H54 (cell line): Measurements from ENCODE around the gene TMTC2.
A peak's percentile ranks its signal among the peaks of the same experiment; 100 is the strongest.

Experiments
- DNase-seq: peaks from one replicate; pipeline ENCODE4 v3.0.0; 2011; ENCODE audit warnings: low spot score, mixed read lengths; ENCODE audit not compliant: insufficient read length
- FAIRE-seq: peaks from 3 replicates; lab custom pipeline; 2011; peaks lifted over from hg19 to GRCh38; lab: Jason Lieb, UNC
- POLR2A ChIP-seq: IDR thresholded peaks from 2 replicates; pipeline ENCODE4 v1.6.1; 2011; ENCODE audit warnings: low read depth, mild to moderate bottlenecking, low read length

TMTC2 gene

DNA sequence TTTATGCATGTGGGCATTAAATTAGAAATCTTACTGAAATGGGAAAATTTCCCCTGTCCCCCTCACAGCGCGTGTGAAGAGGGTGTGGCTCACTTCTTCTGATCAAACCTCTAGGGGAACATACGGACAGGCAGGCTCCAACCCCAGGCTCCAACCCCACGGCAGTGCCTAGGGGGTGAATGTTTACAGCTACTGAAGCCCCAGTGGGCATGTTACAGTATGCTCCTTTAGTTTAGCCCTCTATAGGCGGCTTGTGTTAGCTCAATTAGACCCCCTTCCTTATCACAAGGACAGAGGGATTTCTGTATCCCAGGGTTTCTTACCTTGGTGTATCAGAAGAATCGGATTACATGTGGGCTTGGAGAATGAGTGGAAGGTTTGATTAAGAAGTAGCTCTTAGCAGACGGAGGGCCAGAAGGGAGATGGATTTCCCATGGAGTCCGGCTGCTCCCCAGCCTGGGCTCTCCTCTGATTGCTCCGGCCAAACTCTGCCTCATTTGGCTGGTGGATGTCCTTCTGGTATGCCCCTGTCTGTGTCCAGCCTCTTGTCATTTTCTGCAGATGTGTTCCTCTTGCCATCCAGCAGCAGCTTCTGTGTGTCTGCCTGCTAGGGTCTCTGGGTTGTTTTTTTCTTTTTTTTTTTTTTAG, 223.7 kb downstream of the TMTC2 start:
- no peak for DNase-seq
- no peak for TF ChIP-seq POLR2A
- FAIRE-seq: no peak

DNA sequence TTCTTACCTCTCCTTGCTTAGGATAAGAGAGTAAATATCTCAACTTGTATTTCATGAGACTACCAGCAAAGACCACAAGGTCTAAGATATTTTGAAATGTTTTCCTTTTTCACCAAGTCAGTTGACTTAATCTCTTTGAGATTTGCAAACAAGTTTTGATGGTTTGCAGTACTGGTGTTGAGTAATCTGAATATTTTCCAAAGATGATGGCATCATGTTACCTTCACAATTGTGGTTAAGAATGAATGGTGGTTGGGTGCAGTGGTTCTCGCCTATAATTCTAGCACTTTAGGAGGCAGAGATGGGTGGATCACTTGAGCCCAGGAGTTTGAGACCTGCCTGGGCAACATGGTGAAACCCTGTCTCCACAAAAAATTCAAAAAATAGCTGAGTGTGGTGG, 225.7 kb downstream of the TMTC2 start:
- TF ChIP-seq POLR2A: no peak
- DNase-seq (no peak), FAIRE-seq (no peak)

DNA sequence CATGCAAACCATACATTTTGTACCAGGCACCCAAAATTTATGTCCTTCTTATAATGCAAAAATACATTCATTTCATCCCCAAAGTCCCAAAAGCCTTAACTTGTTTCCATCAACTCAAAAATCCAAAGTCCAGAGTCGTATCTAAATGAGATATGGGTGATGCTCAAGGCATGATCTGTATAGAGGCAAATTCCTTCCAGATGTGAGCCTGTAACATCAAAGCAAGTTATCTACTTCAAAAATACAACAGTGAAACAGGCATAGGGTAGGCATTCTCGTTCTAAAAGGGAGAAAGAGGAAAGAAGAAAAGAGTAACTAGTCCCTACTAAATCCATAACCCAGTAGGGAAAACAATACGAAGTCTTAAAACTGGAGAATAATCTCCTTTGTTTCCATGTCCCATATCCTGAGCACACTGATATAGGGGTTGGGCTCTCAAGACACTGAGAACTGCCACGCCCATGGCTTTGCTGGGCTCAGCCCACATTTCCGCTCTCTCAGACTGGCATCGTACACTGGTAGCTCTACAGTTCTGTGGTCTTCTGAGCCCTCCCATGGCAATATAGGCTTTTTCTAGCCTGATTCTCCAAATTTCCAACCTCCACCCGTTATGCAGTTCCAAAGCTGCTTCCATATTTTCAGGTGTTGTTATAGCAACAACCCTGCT, 232.8 kb downstream of the TMTC2 start:
- FAIRE-seq: no peak
- no peak for DNase-seq
- no peak for TF ChIP-seq POLR2A

DNA sequence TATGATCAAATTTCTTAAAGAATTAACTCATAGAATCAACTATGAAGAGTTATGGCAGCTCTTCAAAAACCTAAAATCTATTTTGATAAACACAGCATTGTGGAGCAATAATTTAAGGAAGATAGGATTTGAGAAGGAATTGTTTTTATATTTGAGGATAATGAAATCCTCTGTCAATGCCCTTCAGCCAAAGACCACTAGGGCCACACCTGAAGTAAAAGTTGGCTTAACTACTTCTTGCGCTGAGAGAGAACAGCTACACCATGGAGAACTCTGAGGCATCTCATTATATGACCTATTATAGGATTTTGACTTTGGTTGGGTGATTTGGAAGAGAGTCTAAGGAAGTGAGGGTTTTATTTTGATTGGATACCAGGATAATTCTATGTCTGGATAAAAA, 237.2 kb downstream of the TMTC2 start:
- no peak for FAIRE-seq
- DNase-seq: no peak
- TF ChIP-seq POLR2A: no peak

DNA sequence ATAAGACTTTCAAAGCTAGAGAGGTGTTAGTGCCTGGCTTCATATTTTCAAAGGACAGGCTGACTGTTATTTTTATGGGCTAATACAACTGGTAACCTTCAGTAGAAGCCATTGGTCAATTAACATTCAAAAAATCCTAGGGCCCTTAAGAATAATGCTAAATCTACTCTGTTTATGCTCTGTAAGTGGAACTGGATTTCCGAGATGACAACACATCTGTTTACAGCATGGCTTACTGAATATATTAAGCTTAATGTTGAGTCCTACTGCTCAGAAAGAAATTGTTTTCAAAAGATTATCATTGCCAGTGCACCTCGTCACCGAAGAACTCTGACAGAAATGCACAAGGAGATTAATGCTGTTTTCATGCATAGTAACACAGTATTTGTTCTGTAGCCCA, 239.9 kb downstream of the TMTC2 start:
- DNase-seq (no peak), FAIRE-seq (no peak)
- no peak for TF ChIP-seq POLR2A

DNA sequence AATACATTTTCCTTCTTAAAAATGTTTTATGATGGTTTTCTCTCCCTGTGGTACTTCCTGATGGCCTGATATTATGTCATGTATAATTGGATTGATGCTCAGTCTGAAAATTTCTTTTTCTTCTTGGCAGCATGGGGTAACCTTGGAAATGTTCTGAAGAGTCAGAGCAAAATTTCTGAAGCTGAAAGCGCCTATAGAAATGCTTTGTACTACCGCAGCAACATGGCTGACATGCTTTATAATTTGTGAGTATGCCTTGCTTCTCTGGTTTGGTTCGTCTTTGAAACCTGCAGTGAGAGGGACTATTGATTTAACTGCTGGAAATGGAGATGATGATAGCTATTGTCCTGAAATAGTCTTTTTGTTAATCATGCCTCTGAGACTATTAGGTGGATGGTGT, 243.6 kb downstream of the TMTC2 start:
- DNase-seq (no peak), FAIRE-seq (no peak)
- no peak for TF ChIP-seq POLR2A

DNA sequence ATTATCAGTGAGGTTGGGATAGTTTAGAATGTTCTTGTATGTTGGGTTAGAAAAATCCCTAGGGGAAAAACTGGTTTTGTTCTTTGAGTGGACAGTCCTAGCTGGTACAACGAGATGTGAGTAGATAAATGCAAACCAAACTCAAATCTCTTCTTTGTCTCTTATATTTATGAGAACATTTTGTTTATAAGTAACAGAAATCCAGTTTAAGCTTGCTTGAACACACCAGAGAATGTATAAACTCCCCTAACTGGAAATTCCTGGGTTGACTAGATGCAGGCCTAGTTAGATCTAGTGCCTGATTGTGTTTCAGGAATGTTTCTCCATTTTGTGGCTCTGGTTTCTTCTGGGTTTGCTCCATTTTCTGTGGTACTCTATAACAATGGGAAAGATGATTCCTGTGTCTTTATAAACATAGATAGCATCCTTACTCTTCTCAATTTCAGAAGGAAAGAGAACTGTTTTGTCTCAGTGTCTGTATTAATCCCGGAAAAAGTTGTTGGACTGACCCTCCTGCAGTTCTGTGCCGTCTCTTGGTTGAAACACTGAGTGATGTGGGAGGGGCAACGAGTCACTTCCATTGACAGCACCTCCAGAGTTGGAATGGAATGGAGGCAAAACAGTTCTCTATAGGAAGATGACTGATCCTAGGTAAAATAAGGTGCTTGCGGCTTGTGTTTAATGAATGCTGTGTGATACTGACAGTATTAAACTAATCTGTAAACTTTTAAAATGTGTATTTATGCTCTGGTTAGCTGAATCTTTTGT, 244.8 kb downstream of the TMTC2 start:
- DNase-seq (no peak), FAIRE-seq (peak; percentile 41)
- TF ChIP-seq POLR2A: no peak

DNA sequence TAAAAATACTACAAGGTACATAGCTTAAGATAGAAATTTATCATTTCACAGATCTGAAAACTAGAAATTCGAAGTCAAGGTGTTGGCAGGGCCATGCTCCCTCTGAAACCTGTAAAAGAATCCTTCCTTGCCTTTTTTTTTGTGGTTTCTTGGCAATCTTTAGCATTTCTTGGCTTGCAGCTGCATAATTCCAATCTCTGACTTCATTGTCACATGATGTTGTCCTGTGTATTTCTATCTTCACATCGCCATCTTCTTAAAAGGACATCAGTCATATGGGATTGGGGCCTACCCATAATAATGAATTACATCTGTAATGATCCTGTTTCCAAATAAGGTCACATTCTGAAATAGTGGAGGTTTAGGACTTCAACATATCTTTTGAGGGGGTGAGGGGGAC, 250.4 kb downstream of the TMTC2 start:
- DNase-seq (no peak), FAIRE-seq (no peak)

DNA sequence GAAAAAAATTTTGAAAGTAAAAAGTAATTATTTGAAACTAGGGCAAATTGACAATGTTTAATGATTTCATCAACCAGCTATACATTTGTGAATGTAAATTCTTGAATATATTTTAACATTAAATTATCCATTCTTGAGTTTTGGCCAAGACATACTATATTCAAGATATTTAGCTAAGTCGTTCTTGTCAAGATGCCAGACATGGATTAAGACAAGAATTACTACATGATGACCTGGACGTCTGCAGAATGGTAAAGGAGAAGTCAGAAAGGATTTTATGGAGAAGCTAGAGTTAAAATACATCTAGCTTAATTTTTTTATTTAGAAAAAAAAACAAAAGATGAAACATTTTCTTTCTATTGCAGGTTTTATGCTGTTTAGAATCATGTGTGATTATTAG, 255.8 kb downstream of the TMTC2 start:
- TF ChIP-seq POLR2A: no peak
- DNase-seq (no peak), FAIRE-seq (no peak)

More for the DNA sequence above, 250.4 kb downstream of the TMTC2 start:
- TF ChIP-seq POLR2A: no peak

DNA sequence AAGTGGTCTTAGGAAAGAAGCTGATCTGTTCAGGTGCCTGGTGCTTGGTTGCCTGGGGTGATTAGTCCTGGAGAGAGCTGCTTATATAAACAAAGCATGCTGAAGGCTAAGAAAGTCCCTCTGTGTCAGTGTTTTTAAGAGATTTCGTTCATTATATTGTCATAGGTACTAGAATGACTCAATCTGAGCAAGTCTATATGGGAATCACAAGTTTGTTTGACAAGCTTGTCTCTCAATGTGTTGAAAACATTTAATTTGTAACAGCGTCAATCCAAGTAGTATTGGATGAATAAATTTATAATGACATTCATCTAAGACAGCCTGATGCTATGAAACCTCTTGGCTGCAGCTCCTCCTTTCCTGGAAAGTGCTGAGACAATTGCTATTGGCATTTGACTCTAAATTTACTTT, 256.3 kb downstream of the TMTC2 start:
- no peak for TF ChIP-seq POLR2A
- no peak for DNase-seq
- FAIRE-seq: no peak

DNA sequence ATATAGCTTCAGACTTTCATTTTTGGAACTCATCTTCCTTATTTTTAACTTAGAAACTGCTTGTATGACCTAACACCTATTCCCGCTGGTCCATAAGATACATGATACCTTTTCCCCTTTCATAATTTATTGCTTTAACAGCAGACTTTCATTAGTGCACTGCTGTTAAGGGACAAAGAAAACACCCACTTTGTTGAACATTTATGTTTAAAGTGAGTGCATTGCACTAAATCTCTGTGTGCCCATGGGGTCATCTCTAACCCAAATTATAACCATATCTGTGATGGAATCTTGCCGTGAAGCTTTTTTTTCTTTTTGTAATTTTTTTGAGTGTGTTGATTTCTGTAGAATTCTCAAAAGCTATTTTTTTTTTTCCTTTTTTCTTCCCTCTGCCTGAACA, 261.8 kb downstream of the TMTC2 start:
- FAIRE-seq: no peak
- no peak for TF ChIP-seq POLR2A
- no peak for DNase-seq

DNA sequence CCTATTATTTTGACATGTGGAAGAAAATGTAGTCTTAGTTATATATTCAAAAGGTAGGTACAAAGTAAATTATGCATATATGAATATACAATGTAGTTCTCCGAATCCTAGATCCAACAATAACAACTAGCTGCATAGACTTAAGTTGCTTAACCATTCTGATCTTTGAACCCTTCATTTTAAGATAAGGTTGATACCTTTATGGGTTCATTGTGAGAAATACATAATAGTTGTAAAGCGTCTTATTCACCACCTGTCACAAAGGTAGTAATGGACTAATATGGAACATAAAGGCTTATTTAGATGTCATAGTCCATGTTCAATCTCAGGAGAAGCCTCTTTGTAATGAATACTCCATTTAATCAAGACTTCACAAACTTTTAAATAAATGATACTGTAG, 263.6 kb downstream of the TMTC2 start:
- no peak for TF ChIP-seq POLR2A
- no peak for DNase-seq
- no peak for FAIRE-seq

DNA sequence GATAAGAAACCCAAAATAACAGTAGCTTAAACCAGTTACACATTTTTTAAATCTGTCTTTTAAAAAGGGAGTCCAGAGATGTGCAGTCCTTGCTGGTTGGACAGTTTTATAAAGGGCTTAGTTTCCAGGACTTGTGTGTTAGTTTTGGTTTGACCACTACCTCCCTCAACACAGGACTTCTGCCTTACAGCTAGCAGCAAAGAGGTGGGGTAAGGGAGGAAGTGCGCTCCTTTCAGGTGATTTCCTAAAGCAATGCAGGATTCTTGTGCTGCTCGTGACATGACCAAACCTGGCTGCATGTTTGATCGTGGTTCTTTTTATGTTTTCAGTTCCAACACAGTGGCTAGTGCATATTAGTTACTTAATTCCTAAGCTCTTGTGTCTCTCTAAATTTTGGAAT, 266.2 kb downstream of the TMTC2 start:
- FAIRE-seq: peak; percentile 64

DNA sequence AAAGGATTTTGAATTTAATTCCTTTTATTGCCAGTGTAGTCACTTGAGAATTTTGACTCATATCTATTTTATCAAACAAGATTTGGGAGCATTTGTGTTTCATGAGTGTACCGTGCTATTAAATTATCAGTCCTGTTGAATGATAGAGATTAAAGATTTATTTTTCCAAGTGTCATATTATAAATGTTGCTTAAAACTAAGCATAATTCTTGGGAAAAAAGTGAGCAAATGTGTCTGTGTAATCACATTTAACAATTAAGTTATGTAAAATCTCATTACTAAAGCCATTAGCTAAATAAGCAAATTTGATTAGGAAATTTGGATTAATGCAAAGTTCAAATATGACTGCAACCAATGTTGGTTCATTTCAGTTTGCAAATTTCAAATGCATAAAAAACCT, 266.7 kb downstream of the TMTC2 start:
- no peak for FAIRE-seq
- no peak for DNase-seq
- no peak for TF ChIP-seq POLR2A

More for the DNA sequence above, 266.2 kb downstream of the TMTC2 start:
- DNase-seq: no peak
- TF ChIP-seq POLR2A: no peak
